GM23338 (cell line): Measurements from ENCODE around the gene TNNI2. TPM values are rescaled to one million over a fixed set of nuclear protein-coding genes. Genes with fewer than 3 reads are reported as not detected.

Source experiments
- CTCF ChIP-seq, 2 experiments: fragments of 200-600 bp in 1 of 2; sonication (generic) in 1 of 2; conservative IDR thresholded peaks; 2 replicates each; pipeline versions ENCODE4 v1.5.1 to v1.6.1; 2016 to 2017; ENCODE audit warnings: antibody characterized with exemption in 2 of 2, low read depth in 2 of 2, mild to moderate bottlenecking in 2 of 2, moderate library complexity in 1 of 2
- microRNA-seq: library from miRNA; unstranded; fragments of <30 nt; microRNA quantifications from one replicate; pipeline ENCODE4, GENCODE V29; 2017
- polyA plus RNA-seq: library from polyadenylated mRNA; unstranded; fragments of >200 nt; fragmentation: Nextera tagmentation; extraction: Ambion mirVana; gene quantifications from 2 replicates; pipeline ENCODE4 v1.2.1, GENCODE V29; 2016
- small RNA-seq: library from RNA; depleted of rRNA; stranded (forward); fragments of <200 nt; gene quantifications from one replicate; pipeline ENCODE3, GENCODE V24; 2014; ENCODE audit warnings: low replicate concordance
- total RNA-seq: library from RNA; depleted of rRNA; stranded (reverse); fragments of >200 nt; shearing (Covaris generic); gene quantifications from 2 replicates; pipeline ENCODE4 v1.2.3, GENCODE V29; 2014; rRNA removed

The TNNI2 gene
- total and polyA plus RNA-seq, 2 experiments from 2014 or later, result not detected

- no peak for TF ChIP-seq CTCF (conservative IDR thresholded peaks at IDR 0.05; ENCODE audit: low read depth in 2 of 2)
Measured at GRCh38 chr11:1889941-1890855, 51.4 kb downstream of the TNNI2 start (continued).

Small RNAs within 50 kb of the gene (microRNA-seq; reads per million reads assigned to microRNA genes)
- gene MIR4298 (not detected), gene MIR7847 (not detected)

Small RNAs within 50 kb of the gene (small RNA-seq; reads per million reads assigned to genes)
- gene AC051649.1, result not detected
- gene MIR4298, result not detected

Other genes with a start within 250 kb of the TNNI2 start
- not detected in 2 replicates for gene KRTAP5-2, start 240.7 kb upstream of the TNNI2 start, total RNA-seq
- gene KRTAP5-2, start 240.7 kb upstream of the TNNI2 start, polyA plus RNA-seq, result not detected in 2 replicates
- not detected in 2 replicates for gene KRTAP5-3, start 230.5 kb upstream of the TNNI2 start, total RNA-seq
- not detected in 2 replicates for gene KRTAP5-3, start 230.5 kb upstream of the TNNI2 start, polyA plus RNA-seq
- not detected in 2 replicates for gene KRTAP5-4, start 216.8 kb upstream of the TNNI2 start, total RNA-seq
- not detected in 2 replicates for gene KRTAP5-4, start 216.8 kb upstream of the TNNI2 start, polyA plus RNA-seq
- gene KRTAP5-5, start 209.2 kb upstream of the TNNI2 start, total RNA-seq, result not detected in 2 replicates
- not detected in 2 replicates for gene KRTAP5-5, start 209.2 kb upstream of the TNNI2 start, polyA plus RNA-seq
- not detected in 2 replicates for gene KRTAP5-6, start 141.8 kb upstream of the TNNI2 start, total RNA-seq
- not detected in 2 replicates for gene KRTAP5-6, start 141.8 kb upstream of the TNNI2 start, polyA plus RNA-seq
- not detected in 2 replicates for gene IFITM10, start 88.4 kb upstream of the TNNI2 start, total RNA-seq
- 0.06 TPM in 1 of 2 replicates, not detected in the other for gene IFITM10, start 88.4 kb upstream of the TNNI2 start, polyA plus RNA-seq
- 198 and 251 TPM in 2 replicates for gene CTSD, start 75.1 kb upstream of the TNNI2 start, total RNA-seq
- 67.1 and 73.6 TPM in 2 replicates for gene CTSD, start 75.1 kb upstream of the TNNI2 start, polyA plus RNA-seq
- gene SYT8, start 4.0 kb upstream of the TNNI2 start, total RNA-seq, result not detected in 2 replicates
- gene SYT8, start 4.0 kb upstream of the TNNI2 start, polyA plus RNA-seq, result not detected in 2 replicates
- not detected in 2 replicates for gene LSP1, start 14.1 kb downstream of the TNNI2 start, total RNA-seq
- 0.84 and 0.96 TPM in 2 replicates for gene LSP1, start 14.1 kb downstream of the TNNI2 start, polyA plus RNA-seq
- 0.04 TPM in 1 of 2 replicates, not detected in the other for gene PRR33, start 52.9 kb downstream of the TNNI2 start, total RNA-seq
- not detected in 2 replicates for gene PRR33, start 52.9 kb downstream of the TNNI2 start, polyA plus RNA-seq
- not detected in 2 replicates for gene TNNT3, start 80.7 kb downstream of the TNNI2 start, total RNA-seq
- gene TNNT3, start 80.7 kb downstream of the TNNI2 start, polyA plus RNA-seq, result not detected in 2 replicates
- 63.3 and 91.5 TPM in 2 replicates for gene MRPL23, start 108.4 kb downstream of the TNNI2 start, total RNA-seq
- 84.7 and 92.0 TPM in 2 replicates for gene MRPL23, start 108.4 kb downstream of the TNNI2 start, polyA plus RNA-seq
- 0.76 TPM in 1 of 2 replicates, not detected in the other for gene H19, start 158.9 kb downstream of the TNNI2 start, total RNA-seq
- 0.86 and 1.2 TPM in 2 replicates for gene H19, start 158.9 kb downstream of the TNNI2 start, polyA plus RNA-seq